Measurements from ENCODE around the gene USF3.

Gene USF3

DNA sequence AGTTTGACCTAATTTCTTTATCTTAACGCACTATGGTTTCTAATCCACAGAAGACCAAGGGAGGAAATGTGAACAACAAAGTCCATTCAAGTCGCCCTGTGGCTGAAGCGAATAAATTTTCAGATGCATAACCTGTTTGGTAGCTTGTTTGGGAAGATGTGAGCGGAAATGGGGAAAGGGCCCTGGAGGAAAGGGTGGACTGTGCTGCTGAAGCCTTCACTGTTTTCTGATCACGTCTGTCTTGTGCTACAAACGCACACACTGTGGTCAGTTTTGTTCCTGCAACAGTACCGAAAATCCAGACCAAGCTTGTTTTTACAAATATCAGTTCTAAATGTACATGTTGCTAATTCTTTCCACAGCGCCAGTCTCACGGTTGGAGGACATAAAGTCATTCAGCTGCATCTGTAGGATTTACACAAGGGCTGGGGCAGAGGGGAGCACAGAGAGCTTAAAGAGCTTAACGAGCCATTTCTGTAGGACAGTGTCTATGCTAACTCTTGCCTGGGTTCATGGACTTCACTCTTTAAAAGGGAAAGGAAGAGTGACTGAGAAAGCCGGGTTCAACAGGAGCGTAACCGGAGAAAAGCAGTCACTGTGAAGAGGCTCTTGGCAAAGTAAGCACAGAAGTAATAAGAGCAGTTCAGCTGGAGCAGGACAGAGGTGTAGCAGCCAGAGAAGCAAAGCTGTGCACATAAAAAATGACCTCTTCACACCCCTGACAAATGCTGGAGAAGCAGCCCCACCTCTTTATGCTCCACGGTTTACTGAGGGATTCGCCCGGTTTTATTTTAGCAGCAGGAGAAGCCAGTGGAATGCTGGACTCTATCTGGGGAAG lies 66.6 kb downstream of the USF3 start:
- Histone ChIP-seq H3K4me2 (ENCODE audit: low read length) (no peak overlapping the region), H3K18ac (ENCODE audit: low read length) (no peak overlapping the region), H2BK5ac (ENCODE audit: low read length) (no peak overlapping the region), H2AK5ac (ENCODE audit: low read length) (no peak overlapping the region), H3K9ac (ENCODE audit: low read length) (no peak overlapping the region), H3K27ac (ENCODE audit: low read depth, low read length) (no peak overlapping the region), H3K23ac (ENCODE audit: low read length) (no peak overlapping the region), H2BK15ac (replicated peaks; ENCODE audit: low read depth) (no peak overlapping the region), H3K4ac (ENCODE audit: low read depth, low read length) (no peak overlapping the region), H4K5ac (ENCODE audit: low read length) (no peak overlapping the region), H3K4me3 (ENCODE audit: low read length) (no peak overlapping the region), H3K56ac (ENCODE audit: low read length) (no peak overlapping the region), H3K27me3 (ENCODE audit: insufficient read depth, low read length, poor library complexity) (no peaks in the 10 kb centered on the region), H3K79me2 (ENCODE audit: control insufficient read depth, insufficient read depth, low read length) (no peaks in the 10 kb centered on the region), H3K79me1 (ENCODE audit: low read length) (no peaks in the 10 kb centered on the region), H4K8ac (ENCODE audit: low read depth, low read length) (no peak overlapping the region), H3K4me1 (ENCODE audit: control insufficient read depth, low read depth, low read length) (no peaks in the 10 kb centered on the region), H3K36me3 (ENCODE audit: control insufficient read depth, insufficient read depth, low read length) (no peaks in the 10 kb centered on the region), H2BK120ac (ENCODE audit: low read depth, low read length) (no peak overlapping the region)
- no CpG with 5 or more reads among the region's 16 CpGs for WGBS (ENCODE audit: extremely low coverage, insufficient coverage, low lambda C conversion rate)
- no peak for DNase-seq

DNA sequence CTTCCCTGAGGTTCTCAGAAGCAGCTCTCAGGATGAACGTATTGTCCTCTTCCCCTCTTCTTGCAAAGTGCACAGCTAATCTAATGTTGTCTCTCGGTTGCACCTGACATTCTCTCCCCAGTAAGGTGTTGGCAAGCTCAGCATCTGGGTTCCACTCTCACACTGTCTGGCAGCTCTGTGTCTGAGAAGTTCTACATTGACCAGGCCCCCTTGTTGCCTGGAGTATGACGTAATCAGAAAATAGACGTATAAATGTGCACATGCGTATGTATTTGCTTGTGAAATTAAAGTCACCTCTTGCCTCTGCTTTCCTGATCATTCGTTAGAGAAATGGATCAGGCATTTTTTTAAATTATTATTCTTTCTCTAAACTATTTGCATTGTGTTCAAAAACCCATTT lies 67.7 kb downstream of the USF3 start:
- Histone ChIP-seq H3K4ac (ENCODE audit: low read depth, low read length) (no peak overlapping the region), H3K79me2 (ENCODE audit: control insufficient read depth, insufficient read depth, low read length) (no peaks in the 10 kb centered on the region), H2BK15ac (replicated peaks; ENCODE audit: low read depth) (no peak overlapping the region), H3K36me3 (ENCODE audit: control insufficient read depth, insufficient read depth, low read length) (no peaks in the 10 kb centered on the region), H3K18ac (ENCODE audit: low read length) (no peak overlapping the region), H3K4me3 (ENCODE audit: low read length) (no peak overlapping the region), H3K27me3 (ENCODE audit: insufficient read depth, low read length, poor library complexity) (no peaks in the 10 kb centered on the region), H3K79me1 (ENCODE audit: low read length) (no peaks in the 10 kb centered on the region), H3K9ac (ENCODE audit: low read length) (no peak overlapping the region), H2BK120ac (ENCODE audit: low read depth, low read length) (no peak overlapping the region), H3K23ac (ENCODE audit: low read length) (no peak overlapping the region), H4K8ac (ENCODE audit: low read depth, low read length) (no peak overlapping the region), H3K56ac (ENCODE audit: low read length) (no peak overlapping the region), H2AK5ac (ENCODE audit: low read length) (no peak overlapping the region), H3K27ac (ENCODE audit: low read depth, low read length) (no peak overlapping the region), H2BK5ac (ENCODE audit: low read length) (no peak overlapping the region), H3K4me2 (ENCODE audit: low read length) (no peak overlapping the region), H3K4me1 (ENCODE audit: control insufficient read depth, low read depth, low read length) (no peaks in the 10 kb centered on the region), H4K5ac (ENCODE audit: low read length) (no peak overlapping the region)
- WGBS (ENCODE audit: extremely low coverage, insufficient coverage, low lambda C conversion rate): no CpG with 5 or more reads among the region's 6 CpGs
- no peak for DNase-seq

DNA sequence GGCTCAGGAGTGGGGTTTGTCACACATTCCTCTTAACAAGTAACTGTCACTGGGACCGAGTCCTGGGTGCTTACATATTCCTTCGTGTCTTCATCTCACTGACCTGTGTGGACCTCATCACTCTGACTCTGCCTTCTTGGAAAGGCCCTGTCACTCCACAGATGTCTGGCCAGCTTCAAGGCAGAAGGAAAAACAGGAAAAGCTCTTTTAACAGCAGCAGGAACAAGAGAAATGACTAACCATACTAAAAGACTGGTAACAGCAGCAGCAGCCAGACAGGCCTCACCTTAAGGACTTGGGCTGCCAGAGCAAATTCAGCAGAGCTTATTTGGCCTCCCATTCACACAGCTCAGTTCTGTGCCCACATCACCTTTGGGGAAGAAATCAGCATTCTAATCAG lies 68.1 kb downstream of the USF3 start:
- H2BK5ac ChIP-seq (ENCODE audit: low read length): no peak overlapping the region
- no peak overlapping the region for H3K9ac ChIP-seq (ENCODE audit: low read length)
- H2AK5ac ChIP-seq (ENCODE audit: low read length): no peak overlapping the region
- no peak overlapping the region for H3K4me2 ChIP-seq (ENCODE audit: low read length)
- H4K5ac ChIP-seq (ENCODE audit: low read length): no peak overlapping the region
- no peaks in the 10 kb centered on the region for H3K27me3 ChIP-seq (ENCODE audit: insufficient read depth, low read length, poor library complexity)
- WGBS (ENCODE audit: extremely low coverage, insufficient coverage, low lambda C conversion rate): no CpG with 5 or more reads among the region's 2 CpGs
- no peaks in the 10 kb centered on the region for H3K4me1 ChIP-seq (ENCODE audit: control insufficient read depth, low read depth, low read length)
- no peaks in the 10 kb centered on the region for H3K36me3 ChIP-seq (ENCODE audit: control insufficient read depth, insufficient read depth, low read length)
- no peaks in the 10 kb centered on the region for H3K79me2 ChIP-seq (ENCODE audit: control insufficient read depth, insufficient read depth, low read length)
- DNase-seq: no peak
- H2BK15ac ChIP-seq (replicated peaks; ENCODE audit: low read depth): no peak overlapping the region
- no peak overlapping the region for H3K23ac ChIP-seq (ENCODE audit: low read length)
- H4K8ac ChIP-seq (ENCODE audit: low read depth, low read length): no peak overlapping the region
- no peaks in the 10 kb centered on the region for H3K79me1 ChIP-seq (ENCODE audit: low read length)
- no peak overlapping the region for H3K4me3 ChIP-seq (ENCODE audit: low read length)
- H3K18ac ChIP-seq (ENCODE audit: low read length): no peak overlapping the region
- no peak overlapping the region for H3K27ac ChIP-seq (ENCODE audit: low read depth, low read length)
- H3K56ac ChIP-seq (ENCODE audit: low read length): no peak overlapping the region
- no peak overlapping the region for H2BK120ac ChIP-seq (ENCODE audit: low read depth, low read length)
- H3K4ac ChIP-seq (ENCODE audit: low read depth, low read length): no peak overlapping the region

DNA sequence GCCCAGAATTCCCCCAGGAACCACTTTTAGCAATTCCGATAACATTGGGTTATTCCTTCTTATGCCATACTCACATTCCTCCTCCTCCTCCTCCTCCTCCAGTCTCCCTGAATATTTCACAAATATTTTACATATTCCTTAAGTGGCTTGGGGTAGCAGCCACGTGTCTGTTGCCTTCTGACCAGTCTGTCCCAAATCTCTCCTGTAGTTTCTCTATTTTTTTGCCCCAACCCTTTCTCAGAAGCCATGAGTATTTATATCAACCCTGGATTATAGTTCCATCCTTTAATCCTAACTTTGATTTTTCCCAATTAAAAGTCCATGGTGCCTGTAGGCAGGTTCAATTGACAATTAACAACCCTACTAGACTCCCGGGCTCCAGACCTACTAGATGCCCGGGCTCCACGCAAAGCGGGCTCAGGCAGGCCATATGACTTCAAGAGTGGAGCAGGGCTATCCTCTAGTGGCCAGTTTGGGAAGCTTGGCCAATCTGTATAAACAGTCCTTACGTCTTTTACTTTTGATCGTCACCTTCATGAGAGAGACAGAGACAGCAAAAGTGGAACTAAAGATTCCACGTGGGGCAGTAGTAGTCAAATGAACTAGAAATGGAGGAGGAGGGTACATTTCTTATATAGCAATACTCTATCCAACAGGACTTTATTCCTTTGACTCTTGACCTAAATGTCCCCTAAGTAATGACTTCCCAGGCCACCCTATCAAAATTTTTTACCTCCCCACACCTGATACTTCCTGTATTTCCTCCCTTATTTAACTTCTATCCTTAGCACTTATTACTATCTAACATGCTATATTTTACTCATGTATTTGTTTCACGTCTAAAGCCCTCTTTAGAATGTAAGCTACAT lies 69.7 kb downstream of the USF3 start:
- no peak overlapping the region for H4K5ac ChIP-seq (ENCODE audit: low read length)
- no peak overlapping the region for H2AK5ac ChIP-seq (ENCODE audit: low read length)
- H2BK120ac ChIP-seq (ENCODE audit: low read depth, low read length): no peak overlapping the region
- H3K23ac ChIP-seq (ENCODE audit: low read length): no peak overlapping the region
- H3K36me3 ChIP-seq (ENCODE audit: control insufficient read depth, insufficient read depth, low read length): no peaks in the 10 kb centered on the region
- H3K9ac ChIP-seq (ENCODE audit: low read length): no peak overlapping the region
- H3K4me2 ChIP-seq (ENCODE audit: low read length): no peak overlapping the region
- H2BK15ac ChIP-seq (replicated peaks; ENCODE audit: low read depth): no peak overlapping the region
- H3K79me2 ChIP-seq (ENCODE audit: control insufficient read depth, insufficient read depth, low read length): no peaks in the 10 kb centered on the region
- no peak overlapping the region for H3K4me3 ChIP-seq (ENCODE audit: low read length)
- no peak overlapping the region for H3K4ac ChIP-seq (ENCODE audit: low read depth, low read length)
- no peak overlapping the region for H4K8ac ChIP-seq (ENCODE audit: low read depth, low read length)
- no peak overlapping the region for H3K18ac ChIP-seq (ENCODE audit: low read length)
- H3K56ac ChIP-seq (ENCODE audit: low read length): no peak overlapping the region
- no peak overlapping the region for H2BK5ac ChIP-seq (ENCODE audit: low read length)
- DNase-seq: peak; percentile 80
- H3K4me1 ChIP-seq (ENCODE audit: control insufficient read depth, low read depth, low read length): no peaks in the 10 kb centered on the region
- H3K79me1 ChIP-seq (ENCODE audit: low read length): no peaks in the 10 kb centered on the region
- H3K27ac ChIP-seq (ENCODE audit: low read depth, low read length): no peak overlapping the region
- H3K27me3 ChIP-seq (ENCODE audit: insufficient read depth, low read length, poor library complexity): no peaks in the 10 kb centered on the region
- no CpG with 5 or more reads among the region's 10 CpGs for WGBS (ENCODE audit: extremely low coverage, insufficient coverage, low lambda C conversion rate)

DNA sequence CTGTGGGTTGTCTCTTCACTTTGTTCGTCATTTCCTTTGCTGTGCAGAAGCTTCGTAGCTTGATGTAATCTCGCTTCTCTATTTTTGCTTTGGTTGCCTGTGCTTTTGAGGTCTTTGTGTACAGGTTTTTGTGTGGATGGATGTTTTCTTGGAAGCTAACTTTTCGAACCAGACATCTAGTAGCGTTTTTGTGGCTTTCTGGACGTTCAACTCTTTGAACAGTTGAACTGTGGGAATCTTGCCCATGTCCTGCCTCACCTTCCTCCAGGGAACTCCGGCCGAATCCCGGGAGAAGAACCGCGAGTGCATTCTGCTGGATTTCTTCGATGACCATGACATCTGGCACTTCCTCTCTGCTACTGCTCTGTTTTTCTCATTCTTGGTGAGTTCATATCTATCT lies 70.6 kb downstream of the USF3 start:
- Histone ChIP-seq H3K4me2 (ENCODE audit: low read length) (no peak overlapping the region), H3K56ac (ENCODE audit: low read length) (no peak overlapping the region), H3K79me1 (ENCODE audit: low read length) (no peaks in the 10 kb centered on the region), H3K4ac (ENCODE audit: low read depth, low read length) (no peak overlapping the region), H3K4me1 (ENCODE audit: control insufficient read depth, low read depth, low read length) (no peaks in the 10 kb centered on the region), H3K36me3 (ENCODE audit: control insufficient read depth, insufficient read depth, low read length) (no peaks in the 10 kb centered on the region), H4K5ac (ENCODE audit: low read length) (no peak overlapping the region), H2AK5ac (ENCODE audit: low read length) (no peak overlapping the region), H3K18ac (ENCODE audit: low read length) (no peak overlapping the region), H3K27ac (ENCODE audit: low read depth, low read length) (no peak overlapping the region), H2BK120ac (ENCODE audit: low read depth, low read length) (no peak overlapping the region), H3K79me2 (ENCODE audit: control insufficient read depth, insufficient read depth, low read length) (no peaks in the 10 kb centered on the region), H3K4me3 (ENCODE audit: low read length) (no peak overlapping the region), H3K9ac (ENCODE audit: low read length) (no peak overlapping the region), H3K23ac (ENCODE audit: low read length) (no peak overlapping the region), H4K8ac (ENCODE audit: low read depth, low read length) (no peak overlapping the region), H2BK5ac (ENCODE audit: low read length) (no peak overlapping the region), H2BK15ac (replicated peaks; ENCODE audit: low read depth) (no peak overlapping the region), H3K27me3 (ENCODE audit: insufficient read depth, low read length, poor library complexity) (no peaks in the 10 kb centered on the region)
- WGBS (ENCODE audit: extremely low coverage, insufficient coverage, low lambda C conversion rate): no CpG with 5 or more reads among the region's 12 CpGs
- no peak for DNase-seq
